Natural killer cell (primary cell): ENCODE measurements around the gene ST3GAL4. TPM values are rescaled to one million over a fixed set of nuclear protein-coding genes. Genes with fewer than 3 reads are reported as not detected.
A peak's percentile ranks its signal among the peaks of the same experiment; 100 is the strongest.

Experiments
- ATAC-seq, 3 donors: fragments of 150-1000 bp in 2 of 3; fragments of 200-7000 bp in 1 of 3; cut with Tn5 transposase; 1 replicate in 1 of 3; 2 replicates in 2 of 3; pipeline ENCODE4 v1.10.0; 2021; ENCODE audit warnings: mild to moderate bottlenecking in 2 of 3, moderate library complexity in 2 of 3
- DNase-seq, 2 donors: peaks; one replicate each; pipeline versions ENCODE4 v3.0.0 to v3.0.0-alpha.2; 2013 to 2021; ENCODE audit warnings: mixed read lengths in 1 of 2
- H3K27ac ChIP-seq: one replicate; pipeline ENCODE4 v1.5.1; 2013; ENCODE audit warnings: mild to moderate bottlenecking, low read length
- H3K27me3 ChIP-seq: one replicate; pipeline ENCODE4 v1.6.1; 2013; ENCODE audit warnings: low read length; ENCODE audit not compliant: control insufficient read depth, insufficient read depth
- H3K36me3 ChIP-seq: one replicate; pipeline ENCODE4 v1.6.1; 2013; ENCODE audit warnings: low read length; ENCODE audit not compliant: control insufficient read depth, insufficient read depth
- H3K4me1 ChIP-seq: one replicate; pipeline ENCODE4 v1.6.1; 2013; ENCODE audit warnings: low read length; ENCODE audit not compliant: control insufficient read depth, insufficient read depth
- H3K4me3 ChIP-seq: one replicate; pipeline ENCODE4 v1.5.1; 2013; ENCODE audit warnings: low read length
- H3K9me3 ChIP-seq: one replicate; pipeline ENCODE4 v1.6.1; 2013; ENCODE audit warnings: low read length; ENCODE audit not compliant: control insufficient read depth, insufficient read depth
- H3K27ac Mint-ChIP-seq, 2 donors: one replicate each; pipeline ENCODE4 v1.8.0; 2022; ENCODE audit warnings: mild to moderate bottlenecking in 2 of 2, mixed read lengths in 2 of 2, moderate library complexity in 1 of 2
- H3K27me3 Mint-ChIP-seq, 2 donors: one replicate each; pipeline ENCODE4 v1.8.0; 2022; ENCODE audit warnings: low read depth in 2 of 2, mixed read lengths in 2 of 2
- H3K36me3 Mint-ChIP-seq: one replicate; pipeline ENCODE4 v1.8.0; 2022; ENCODE audit warnings: mixed read lengths
- H3K4me1 Mint-ChIP-seq, 2 donors: one replicate each; pipeline ENCODE4 v1.8.0; 2022; ENCODE audit warnings: mixed read lengths in 2 of 2
- H3K4me3 Mint-ChIP-seq: one replicate; pipeline ENCODE4 v1.8.0; 2022; ENCODE audit warnings: mild to moderate bottlenecking, moderate library complexity, mixed read lengths
- H3K9me3 Mint-ChIP-seq, 2 donors: one replicate each; pipeline ENCODE4 v1.8.0; 2022; ENCODE audit warnings: mixed read lengths in 2 of 2
- WGBS: methylation state at CpG from one replicate; pipeline ENCODE4 v1.1.7; 2013; ENCODE audit warnings: missing lambda C conversion rate; ENCODE audit not compliant: insufficient coverage; 5-methylcytosine and 5-hydroxymethylcytosine counted together
- intact Hi-C: fragments of 100-400 bp; cut with micrococcal nuclease; formaldehyde crosslinking; loops from one replicate; pipeline ENCODE4 v1.14.2; 2022
- total RNA-seq, 4 donors: library from RNA; stranded (reverse); fragments of 120-200 nt in 1 of 4; gene quantifications; one replicate each; pipeline versions ENCODE4 v1.2.3 to v1.2.4, GENCODE V29; 2013 to 2022
- TF ChIP-seq, protein P1 (sequence below): fragments of 200-600 bp; IDR thresholded peaks from one replicate; pipeline ENCODE4 v1.8.0; 2022; ENCODE audit warnings: antibody characterized with exemption

Gene ST3GAL4
- total RNA-seq, 3 donors from 2014 or later (not counting 1 experiment from before 2014, with no cell fraction given): 43.3 to 57.6 (median 47.3) TPM

DNA sequence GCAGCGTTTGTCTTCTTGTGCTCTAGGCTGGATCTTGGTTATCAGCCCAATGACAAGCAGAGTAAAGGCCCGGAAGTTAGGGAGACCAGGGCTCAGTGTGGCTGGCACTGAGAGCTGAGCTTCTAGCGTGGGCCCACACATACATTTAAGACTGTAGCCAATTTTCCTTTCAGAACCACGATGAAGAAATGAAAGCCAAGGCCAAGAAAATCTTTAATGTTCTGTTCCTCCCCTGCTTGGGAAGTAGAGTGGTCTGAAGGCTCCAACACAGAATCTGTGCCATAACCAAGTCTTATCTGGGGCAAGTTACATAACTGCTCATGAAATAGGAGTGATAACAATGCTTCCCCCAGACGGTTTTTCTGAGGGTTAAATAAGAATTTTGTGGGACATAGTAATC lies 4.7 kb upstream of the ST3GAL4 start:
- peak overlapping the region; percentile 91 to 96 for H3K27ac Mint-ChIP-seq
- no peaks in the 10 kb centered on the region for H3K9me3 ChIP-seq
- intact Hi-C loops: no loop called here
- ATAC-seq: no peak
- no peak overlapping the region for H3K4me3 ChIP-seq
- H3K36me3 Mint-ChIP-seq: no peaks in the 10 kb centered on the region
- peaks cover 47% of the 10 kb centered on the region for H3K4me1 ChIP-seq
- no peaks in the 10 kb centered on the region for H3K9me3 Mint-ChIP-seq
- WGBS: 80% methylated on average over 5 of the region's 5 CpGs
- H3K27ac ChIP-seq: no peak overlapping the region
- H3K27me3 ChIP-seq: no peaks in the 10 kb centered on the region
- H3K4me1 Mint-ChIP-seq: peaks cover 56 to 65% of the 10 kb centered on the region in 2 donors
- H3K36me3 ChIP-seq: peaks cover 6% of the 10 kb centered on the region
- no peaks in the 10 kb centered on the region for H3K27me3 Mint-ChIP-seq
- DNase-seq: no peak
- peak overlapping the region; percentile 37 for H3K4me3 Mint-ChIP-seq
- TF ChIP-seq, protein P1, sequence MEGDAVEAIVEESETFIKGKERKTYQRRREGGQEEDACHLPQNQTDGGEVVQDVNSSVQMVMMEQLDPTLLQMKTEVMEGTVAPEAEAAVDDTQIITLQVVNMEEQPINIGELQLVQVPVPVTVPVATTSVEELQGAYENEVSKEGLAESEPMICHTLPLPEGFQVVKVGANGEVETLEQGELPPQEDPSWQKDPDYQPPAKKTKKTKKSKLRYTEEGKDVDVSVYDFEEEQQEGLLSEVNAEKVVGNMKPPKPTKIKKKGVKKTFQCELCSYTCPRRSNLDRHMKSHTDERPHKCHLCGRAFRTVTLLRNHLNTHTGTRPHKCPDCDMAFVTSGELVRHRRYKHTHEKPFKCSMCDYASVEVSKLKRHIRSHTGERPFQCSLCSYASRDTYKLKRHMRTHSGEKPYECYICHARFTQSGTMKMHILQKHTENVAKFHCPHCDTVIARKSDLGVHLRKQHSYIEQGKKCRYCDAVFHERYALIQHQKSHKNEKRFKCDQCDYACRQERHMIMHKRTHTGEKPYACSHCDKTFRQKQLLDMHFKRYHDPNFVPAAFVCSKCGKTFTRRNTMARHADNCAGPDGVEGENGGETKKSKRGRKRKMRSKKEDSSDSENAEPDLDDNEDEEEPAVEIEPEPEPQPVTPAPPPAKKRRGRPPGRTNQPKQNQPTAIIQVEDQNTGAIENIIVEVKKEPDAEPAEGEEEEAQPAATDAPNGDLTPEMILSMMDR: no peak

DNA sequence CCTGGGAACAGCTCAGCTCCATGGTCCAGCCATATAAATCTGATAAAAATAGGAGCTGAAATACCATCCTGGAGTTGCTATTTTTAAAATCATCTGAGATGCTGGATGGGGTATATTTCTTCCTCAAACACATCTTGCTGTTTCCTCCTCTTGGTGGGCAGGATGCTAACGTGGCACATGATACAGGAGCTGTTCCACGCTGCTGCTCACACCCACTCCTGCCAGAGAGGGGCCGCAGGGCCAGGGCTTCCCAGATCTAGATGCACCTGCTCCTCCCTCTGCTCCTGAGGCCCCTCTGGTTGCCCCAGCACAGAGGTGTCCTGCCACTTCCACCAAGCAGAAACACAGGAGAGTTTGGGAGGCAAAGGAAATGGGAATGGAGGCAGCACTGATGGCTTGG lies 3.3 kb upstream of the ST3GAL4 start:
- peak overlapping the region; percentile 71 for H3K4me3 Mint-ChIP-seq
- DNase-seq (no peak), ATAC-seq (no peak)
- no peak overlapping the region for H3K4me3 ChIP-seq
- peak overlapping the region; percentile 22 for H3K27ac ChIP-seq
- 42% methylated on average over 3 of the region's 3 CpGs for WGBS
- TF ChIP-seq, protein P1: no peak
- H3K36me3 ChIP-seq: peaks cover 2% of the 10 kb centered on the region
- H3K27me3 Mint-ChIP-seq: no peaks in the 10 kb centered on the region
- H3K36me3 Mint-ChIP-seq: no peaks in the 10 kb centered on the region
- no peaks in the 10 kb centered on the region for H3K9me3 ChIP-seq
- no peaks in the 10 kb centered on the region for H3K9me3 Mint-ChIP-seq
- H3K27ac Mint-ChIP-seq: peak overlapping the region; percentile 91 to 96
- H3K27me3 ChIP-seq: no peaks in the 10 kb centered on the region
- peaks cover 49% of the 10 kb centered on the region for H3K4me1 ChIP-seq
- H3K4me1 Mint-ChIP-seq: peaks cover 56 to 70% of the 10 kb centered on the region in 2 donors
- intact Hi-C loops: loop anchor here (2.0 kb wide), 1 partner anchor 23 kb away; no protein-coding TSS in a partner anchor

DNA sequence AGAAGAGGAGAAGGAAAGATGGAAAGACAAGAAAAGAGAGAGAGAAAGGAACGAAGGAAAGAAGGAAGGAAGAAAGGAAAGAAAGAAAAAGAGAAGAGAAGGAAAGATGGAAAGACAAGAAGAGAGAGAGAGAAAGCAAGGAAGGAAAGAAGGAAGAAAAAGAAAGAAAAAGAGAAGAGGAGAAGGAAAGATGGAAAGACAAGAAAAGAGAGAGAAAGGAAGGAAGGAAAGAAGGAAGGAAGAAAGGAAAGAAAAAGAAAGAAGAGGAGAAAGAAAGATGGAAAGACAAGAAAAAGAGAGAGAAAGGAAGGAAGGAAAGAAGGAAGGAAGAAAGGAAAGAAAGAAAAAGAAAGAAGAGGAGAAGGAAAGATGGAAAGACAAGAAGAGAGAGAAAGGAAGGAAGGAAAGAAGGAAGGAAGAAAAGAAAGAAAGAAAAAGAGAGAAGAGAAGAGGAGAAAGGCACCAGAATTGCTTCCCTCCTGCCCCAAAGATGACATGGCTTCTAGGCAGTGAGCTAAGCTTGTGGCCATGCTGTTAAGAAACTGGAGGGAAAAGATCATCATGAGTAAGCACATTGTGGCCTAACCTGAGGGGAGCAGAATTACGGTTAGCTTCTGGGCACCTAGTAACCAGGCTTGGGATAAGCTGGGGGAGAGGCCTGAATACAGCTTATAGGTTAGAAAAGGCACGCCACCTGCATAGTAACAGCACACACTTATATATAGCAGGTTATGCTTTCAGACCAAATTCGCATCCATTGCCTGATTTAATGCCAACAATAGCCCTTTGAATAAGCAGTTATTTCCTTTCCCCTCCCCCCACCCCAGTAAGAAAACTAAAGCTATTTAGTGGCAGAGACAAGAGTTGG lies 2.3 kb upstream of the ST3GAL4 start:
- Mint-ChIP-seq H3K4me1 (peaks cover 59 to 79% of the 10 kb centered on the region in 2 donors), H3K27ac (peak overlapping the region; percentile 91 to 96), H3K4me3 (peak overlapping the region; percentile 71), H3K27me3 (no peaks in the 10 kb centered on the region), H3K36me3 (no peaks in the 10 kb centered on the region), H3K9me3 (no peaks in the 10 kb centered on the region)
- no peaks in the 10 kb centered on the region for H3K27me3 ChIP-seq
- peaks cover 54% of the 10 kb centered on the region for H3K4me1 ChIP-seq
- H3K36me3 ChIP-seq: peaks cover 1% of the 10 kb centered on the region
- no peaks in the 10 kb centered on the region for H3K9me3 ChIP-seq
- intact Hi-C loops: loop anchor here (2.0 kb wide), 1 partner anchor 24 kb away; no protein-coding TSS in a partner anchor
- H3K4me3 ChIP-seq: no peak overlapping the region
- 63% methylated on average over 4 of the region's 4 CpGs for WGBS
- TF ChIP-seq, protein P1: peak; percentile 31
- peak in 2 of 3 donors; percentile 19 to 35 for ATAC-seq
- peak overlapping the region; percentile 19 for H3K27ac ChIP-seq
- peak in 1 of 2 donors; percentile 10 for DNase-seq
